A673 (cell line): ENCODE data around the gene PLOD2.

Source experiments
- CTCF ChIP-seq: fragments of 300-800, 200-600 bp; sonication (generic); conservative IDR thresholded peaks from 2 replicates; pipeline ENCODE4 v1.5.1; 2017; ENCODE audit warnings: low read depth, mild to moderate bottlenecking, antibody characterized with exemption, low read length, moderate library complexity, mixed read lengths
- EZH2 ChIP-seq: fragments of 200-600 bp; sonication (generic); IDR thresholded peaks from 2 replicates; pipeline ENCODE4 v1.6.1; 2017; ENCODE audit warnings: borderline replicate concordance, low read depth, mild to moderate bottlenecking, mixed read lengths, antibody characterized with exemption, low read length; ENCODE audit not compliant: poor library complexity, severe bottlenecking

GRCh38 chr3:146047485-146047884, 113.5 kb downstream of the PLOD2 start:
- TF ChIP-seq CTCF (no peak), EZH2 (no peak)
